ENCODE measurements around the gene NMNAT3.

DNA sequence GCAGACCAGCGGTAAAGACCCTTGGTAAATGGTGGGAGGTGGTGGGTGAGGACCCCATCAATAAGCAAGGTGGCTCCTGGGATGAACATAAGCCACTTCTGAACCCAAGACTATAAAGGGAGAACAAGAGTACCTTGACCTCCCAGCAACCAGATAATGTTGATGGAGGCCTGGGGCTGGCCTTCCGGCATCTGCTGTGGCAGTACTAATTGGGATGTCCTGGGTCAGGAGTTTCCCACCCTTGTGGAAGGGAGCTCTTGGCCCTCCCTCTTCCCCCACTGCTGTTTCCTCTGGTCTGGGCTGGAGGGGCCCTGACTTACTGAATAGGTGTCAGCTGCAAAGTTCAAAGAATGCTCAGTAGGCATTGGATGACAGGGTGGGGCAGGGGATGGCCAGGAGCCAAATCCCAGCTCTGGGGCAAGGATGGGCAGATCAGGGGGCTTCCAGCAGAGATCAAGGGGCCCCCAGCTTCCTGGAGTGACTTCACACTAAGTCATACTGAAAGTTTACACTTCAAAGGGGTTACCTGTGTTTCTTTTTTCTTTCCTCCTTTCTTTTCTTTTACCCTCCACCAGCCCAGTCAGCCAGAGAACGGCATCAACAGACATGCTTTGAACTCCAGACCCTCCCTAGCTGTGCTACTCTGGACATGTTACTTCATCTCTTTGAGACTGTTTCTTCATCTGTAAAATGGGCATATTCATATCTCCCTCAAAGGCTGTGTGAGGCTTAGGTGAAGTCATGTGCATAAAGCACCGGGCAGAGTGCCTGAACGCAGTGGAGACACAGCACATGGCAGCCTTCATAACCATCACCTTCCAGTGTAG is 139.8 kb downstream of the NMNAT3 start:
- TF ChIP-seq, protein P1, sequence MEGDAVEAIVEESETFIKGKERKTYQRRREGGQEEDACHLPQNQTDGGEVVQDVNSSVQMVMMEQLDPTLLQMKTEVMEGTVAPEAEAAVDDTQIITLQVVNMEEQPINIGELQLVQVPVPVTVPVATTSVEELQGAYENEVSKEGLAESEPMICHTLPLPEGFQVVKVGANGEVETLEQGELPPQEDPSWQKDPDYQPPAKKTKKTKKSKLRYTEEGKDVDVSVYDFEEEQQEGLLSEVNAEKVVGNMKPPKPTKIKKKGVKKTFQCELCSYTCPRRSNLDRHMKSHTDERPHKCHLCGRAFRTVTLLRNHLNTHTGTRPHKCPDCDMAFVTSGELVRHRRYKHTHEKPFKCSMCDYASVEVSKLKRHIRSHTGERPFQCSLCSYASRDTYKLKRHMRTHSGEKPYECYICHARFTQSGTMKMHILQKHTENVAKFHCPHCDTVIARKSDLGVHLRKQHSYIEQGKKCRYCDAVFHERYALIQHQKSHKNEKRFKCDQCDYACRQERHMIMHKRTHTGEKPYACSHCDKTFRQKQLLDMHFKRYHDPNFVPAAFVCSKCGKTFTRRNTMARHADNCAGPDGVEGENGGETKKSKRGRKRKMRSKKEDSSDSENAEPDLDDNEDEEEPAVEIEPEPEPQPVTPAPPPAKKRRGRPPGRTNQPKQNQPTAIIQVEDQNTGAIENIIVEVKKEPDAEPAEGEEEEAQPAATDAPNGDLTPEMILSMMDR (optimal IDR thresholded peaks at IDR 0.05 in 1 of 3, IDR thresholded peaks at IDR 0.05 in 1 of 3, conservative IDR thresholded peaks at IDR 0.05 in 1 of 3; ENCODE audit: extremely low read depth in 1 of 3, insufficient read depth in 2 of 3, low read length in 3 of 3), result no peak
- TF ChIP-seq EZH2 (IDR thresholded peaks at IDR 0.05; ENCODE audit: low read length), result no peak

All from keratinocyte (primary cell).